Adrenal gland (tissue), 12 donors: ENCODE measurements around the gene HSPA12A. TPM values are rescaled to one million over a fixed set of nuclear protein-coding genes. Genes with fewer than 3 reads are reported as not detected.
A peak's percentile ranks its signal among the peaks of the same experiment; 100 is the strongest.

Experiments used
- DNase-seq, 7 donors: peaks; one replicate each; pipeline ENCODE4 v3.0.0-alpha.2; 2019 to 2020
- H3K27ac ChIP-seq, 5 donors: fragments of 200-600 bp; sonication (generic) in 4 of 5; 1 replicate in 3 of 5; 2 replicates in 2 of 5; pipeline versions ENCODE4 v1.5.1 to v1.8.0; 2016 to 2020; ENCODE audit warnings: mild to moderate bottlenecking in 1 of 5
- H3K27me3 ChIP-seq: fragments of 200-600 bp; 2 replicates; pipeline ENCODE4 v1.8.0; 2021
- H3K36me3 ChIP-seq, 2 donors: fragments of 200-600 bp; replicated peaks in 1 of 2; 1 replicate in 1 of 2; 2 replicates in 1 of 2; pipeline versions ENCODE4 v1.5.1 to v1.8.0; 2018 to 2022
- H3K4me1 ChIP-seq, 2 donors: fragments of 200-600 bp; replicated peaks in 1 of 2; 1 replicate in 1 of 2; 2 replicates in 1 of 2; pipeline versions ENCODE4 v1.5.1 to v1.8.0; 2018 to 2021
- H3K4me3 ChIP-seq, 4 donors: fragments of 200-600 bp; sonication (generic) in 3 of 4; one replicate each; pipeline ENCODE4 v1.5.1; 2016 to 2018
- H3K9me3 ChIP-seq, 3 donors: fragments of 200-600 bp; sonication (generic) in 1 of 3; replicated peaks in 1 of 3; 1 replicate in 2 of 3; 2 replicates in 1 of 3; pipeline versions ENCODE4 v1.5.1 to v1.8.0; 2016 to 2021
- CTCF ChIP-seq, 6 experiments: fragments of 450-650 bp in 4 of 6; fragments of 200-600 bp in 2 of 6; sonication (generic) in 1 of 6; IDR thresholded peaks; 1 replicate in 5 of 6; 2 replicates in 1 of 6; pipeline versions ENCODE4 v1.5.1 to v1.8.0; 2016 to 2021; ENCODE audit warnings: antibody characterized with exemption in 6 of 6, mild to moderate bottlenecking in 2 of 6, moderate library complexity in 1 of 6
- POLR2A ChIP-seq, 2 donors: fragments of 450-650 bp; IDR thresholded peaks; one replicate each; pipeline ENCODE4 v1.6.1; 2017; ENCODE audit warnings: antibody characterized with exemption in 2 of 2, mild to moderate bottlenecking in 2 of 2, moderate library complexity in 1 of 2
- WGBS, 4 donors: extraction: QIAGEN DNeasy Blood & Tissue Kit in 2 of 4; methylation state at CpG; one replicate each; pipeline versions ENCODE4 v1.1.5 to v1.1.7; 2013 to 2017; 5-methylcytosine and 5-hydroxymethylcytosine counted together
- intact Hi-C, 2 donors: fragments of 100-400 bp; cut with DNase I; formaldehyde crosslinking; loops; one replicate each; pipeline versions ENCODE4 v1.14.1 to v1.15.0; 2022 to 2023
- polyA plus RNA-seq, 3 donors: library from polyadenylated mRNA; stranded (reverse); fragments of 200-250 nt in 2 of 3; fragments of 350-450 nt in 1 of 3; fragmentation: Illumina TruSeq in 1 of 3; extraction: RNeasy Lipid Tissue Mini Kit (QIAGEN cat#74804) in 1 of 3; gene quantifications; one replicate each; pipeline ENCODE4 v1.2.3, GENCODE V29; 2013 to 2014
- total RNA-seq, 9 donors: library from RNA; depleted of rRNA in 4 of 9; stranded (reverse); fragments of >200 nt in 4 of 9; fragments of 120-200 nt in 1 of 9; fragmentation: NEBNext Ultra II Directional in 1 of 9; extraction: Animal tissue kit (Norgen Biotek cat#: 25700) in 1 of 9; gene quantifications; one replicate each; pipeline versions ENCODE4 v1.1.0 to v1.2.4, GENCODE V29; 2013 to 2023
- donor health status: healthy with polysubstance abuse.
- donor health status: Bipolar disorder and iron deficiency.
- donor health status: DM: yes; HTN: yes; CAD: no.
- donor health status: DM: no; HTN: no; CAD: no.
- donor health status: DM: no; HTN: no; CAD: no.
- donor health status: DM: yes; HTN: yes; CAD: no.

Gene HSPA12A
- total and polyA plus RNA-seq, 12 donors, result 20.1 to 61.3 (median 46.3) TPM

GRCh38 chr10:116737627-116738327 lies 4.6 kb downstream of the HSPA12A start:
- DNase-seq, result peak in 3 of 7 donors; percentile 35 to 43 (median 35)
- no peaks in the 10 kb centered on the region for H3K27me3 ChIP-seq
- peaks cover 8 to 21% of the 10 kb centered on the region in 2 donors for H3K4me1 ChIP-seq
- H3K27ac ChIP-seq, result peak overlapping the region in 1 of 5 donors; percentile 29
- H3K36me3 ChIP-seq, result no peaks in the 10 kb centered on the region
- H3K9me3 ChIP-seq, result no peaks in the 10 kb centered on the region
- no peak overlapping the region for H3K4me3 ChIP-seq
- peak; percentile 20 to 35 (median 22) for TF ChIP-seq CTCF (IDR thresholded peaks at IDR 0.05)
- TF ChIP-seq POLR2A (IDR thresholded peaks at IDR 0.05), result no peak
- intact Hi-C loops, result no loop called here
- WGBS, 4 donors, result 63 to 75% (median 70%) methylated on average over 14 to 16 of the region's 16 CpGs

DNA sequence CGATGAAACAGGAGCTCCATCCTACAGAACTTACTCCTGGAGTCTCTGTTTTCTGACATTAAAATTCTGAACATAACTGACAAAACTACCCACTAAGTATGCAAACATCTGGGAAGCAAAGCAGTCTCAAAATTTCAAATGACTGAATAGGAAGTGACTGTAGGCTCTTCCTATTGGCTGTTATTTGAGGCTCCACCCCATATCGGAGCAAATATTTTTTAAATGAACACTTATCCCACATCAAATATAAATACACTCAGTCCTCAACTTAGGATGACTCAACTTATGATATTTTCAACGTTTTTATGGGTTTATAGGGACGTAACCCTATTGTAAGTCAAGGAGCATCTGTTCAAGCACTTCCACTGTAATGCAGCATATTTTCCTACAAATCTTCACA lies 8.8 kb downstream of the HSPA12A start:
- WGBS, 4 donors, result 76 to 80% (median 79%) methylated on average over 4 of the region's 4 CpGs
- intact Hi-C loops, result no loop called here
- peaks cover 8 to 21% of the 10 kb centered on the region in 2 donors for H3K4me1 ChIP-seq
- no peak overlapping the region for H3K4me3 ChIP-seq
- no peak overlapping the region for H3K27ac ChIP-seq
- no peaks in the 10 kb centered on the region for H3K36me3 ChIP-seq
- DNase-seq, result no peak
- H3K27me3 ChIP-seq, result no peaks in the 10 kb centered on the region
- no peaks in the 10 kb centered on the region for H3K9me3 ChIP-seq
- TF ChIP-seq POLR2A (IDR thresholded peaks at IDR 0.05), result no peak
- no peak for TF ChIP-seq CTCF (IDR thresholded peaks at IDR 0.05)

GRCh38 chr10:116732573-116732972 lies 9.8 kb downstream of the HSPA12A start:
- TF ChIP-seq CTCF (IDR thresholded peaks at IDR 0.05), result no peak
- no peak for TF ChIP-seq POLR2A (IDR thresholded peaks at IDR 0.05)
- no peak overlapping the region for H3K4me3 ChIP-seq
- 60 to 86% (median 83%) methylated on average over 8 of the region's 8 CpGs for WGBS, 4 donors
- H3K4me1 ChIP-seq, result peaks cover under 1 to 13% of the 10 kb centered on the region in 2 donors
- intact Hi-C loops, result no loop called here
- H3K27ac ChIP-seq, result no peak overlapping the region
- no peaks in the 10 kb centered on the region for H3K36me3 ChIP-seq
- no peak for DNase-seq
- H3K27me3 ChIP-seq, result no peaks in the 10 kb centered on the region
- no peaks in the 10 kb centered on the region for H3K9me3 ChIP-seq

DNA sequence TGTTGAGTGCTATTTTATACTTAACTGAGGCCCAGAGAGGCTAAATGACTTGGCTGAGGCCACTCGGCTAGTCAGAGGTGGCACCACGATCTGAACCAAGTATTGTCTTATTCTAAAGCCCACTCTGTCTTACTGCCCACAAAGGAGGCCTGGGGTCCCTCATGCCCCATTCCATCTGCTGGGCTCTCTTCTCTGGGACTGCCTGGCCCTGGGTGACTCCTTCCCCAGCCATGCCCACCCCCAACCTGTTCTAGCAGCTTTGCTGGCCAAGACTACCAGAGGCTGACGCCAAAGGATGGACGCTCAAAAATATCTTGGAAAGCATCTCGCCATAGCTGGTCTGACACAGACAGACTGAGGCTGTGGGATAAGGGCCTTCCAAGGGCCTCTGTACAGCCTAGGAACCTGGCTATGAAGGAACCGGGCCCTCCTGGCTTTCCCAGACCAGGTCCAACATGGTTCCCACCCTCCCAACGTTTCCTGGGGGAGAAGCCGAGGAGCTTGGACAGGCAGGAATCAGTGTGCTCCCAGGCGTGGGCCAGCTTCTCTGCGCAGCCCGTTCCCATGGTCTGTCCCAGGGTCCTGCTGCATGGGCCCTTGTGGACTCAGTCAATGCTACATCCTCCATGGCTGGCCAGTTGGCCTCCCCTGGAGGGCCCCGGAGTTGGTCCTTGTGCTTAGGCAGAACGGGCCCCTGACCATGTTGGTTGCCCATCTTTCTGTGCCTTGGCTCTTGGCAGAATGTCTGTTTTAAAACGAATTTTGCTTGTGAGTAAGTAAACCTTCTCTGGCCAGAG lies 11.7 kb downstream of the HSPA12A start:
- intact Hi-C loops, result no loop called here
- no peak overlapping the region for H3K27ac ChIP-seq
- no peak for DNase-seq
- H3K4me1 ChIP-seq, result no peaks in the 10 kb centered on the region
- H3K27me3 ChIP-seq, result no peaks in the 10 kb centered on the region
- no peak overlapping the region for H3K4me3 ChIP-seq
- H3K9me3 ChIP-seq, result no peaks in the 10 kb centered on the region
- 79 to 89% (median 87%) methylated on average over 9 to 14 of the region's 14 CpGs for WGBS, 4 donors
- TF ChIP-seq CTCF (IDR thresholded peaks at IDR 0.05) (no peak), POLR2A (IDR thresholded peaks at IDR 0.05) (no peak)
- no peaks in the 10 kb centered on the region for H3K36me3 ChIP-seq
